ENCODE data around the gene FBXO36.

FBXO36 gene

DNA sequence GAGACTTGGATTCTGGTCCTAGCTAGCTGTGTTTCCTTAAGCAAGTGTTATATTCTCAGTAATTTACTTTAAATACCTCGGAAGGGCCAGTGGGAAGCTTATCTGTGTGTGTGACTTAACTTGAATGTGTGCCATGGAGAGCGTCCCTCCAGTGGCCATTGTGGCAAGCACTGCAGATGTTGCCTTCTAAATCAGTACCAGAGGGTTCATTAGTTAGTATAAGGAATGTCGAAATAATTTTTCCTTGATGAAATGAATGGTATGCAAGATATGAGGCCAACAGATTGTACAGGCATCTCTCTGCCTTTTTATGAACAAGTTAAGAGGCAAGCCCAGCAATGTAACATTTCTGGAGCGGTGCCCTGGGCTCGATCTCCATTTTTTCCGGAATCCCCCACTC lies 52.0 kb downstream of the FBXO36 start:
- no peak for DNase-seq

DNA sequence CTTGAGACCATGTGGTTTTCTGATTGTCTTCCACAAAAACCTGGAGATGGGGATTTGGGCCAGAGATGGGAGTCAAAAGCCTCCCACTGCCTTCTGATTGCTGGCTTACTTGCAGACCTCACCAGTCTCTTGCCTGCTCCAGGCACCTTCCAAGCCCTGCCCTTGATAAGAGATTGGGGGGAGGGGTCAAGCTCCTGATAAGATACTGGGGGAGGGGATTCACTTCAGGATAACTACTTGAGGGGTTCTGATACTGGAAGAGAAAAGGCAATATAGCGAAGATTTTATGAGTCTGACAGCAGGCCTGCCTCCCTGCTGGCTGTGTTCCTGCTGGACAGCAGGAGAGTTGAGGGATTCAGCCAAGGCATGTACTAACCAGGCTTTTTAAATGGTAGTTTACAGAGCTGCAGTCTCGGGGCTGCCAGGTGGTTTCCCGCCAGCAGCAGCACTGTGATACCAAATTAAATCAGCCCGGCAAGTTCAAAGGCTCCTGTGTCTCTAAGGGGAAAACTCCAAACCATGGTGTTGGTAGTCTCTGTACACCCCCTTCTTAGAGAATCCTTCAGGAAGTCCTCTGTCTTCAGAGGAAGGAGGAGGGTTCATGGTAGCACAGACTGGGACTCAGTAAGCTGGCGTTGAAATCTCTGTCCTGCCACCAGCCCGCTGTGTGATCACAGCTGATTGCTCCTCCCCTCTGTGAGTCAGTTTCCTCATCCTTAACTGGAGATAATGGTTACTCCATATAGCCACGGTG lies 58.3 kb downstream of the FBXO36 start:
- no peak for DNase-seq

DNA sequence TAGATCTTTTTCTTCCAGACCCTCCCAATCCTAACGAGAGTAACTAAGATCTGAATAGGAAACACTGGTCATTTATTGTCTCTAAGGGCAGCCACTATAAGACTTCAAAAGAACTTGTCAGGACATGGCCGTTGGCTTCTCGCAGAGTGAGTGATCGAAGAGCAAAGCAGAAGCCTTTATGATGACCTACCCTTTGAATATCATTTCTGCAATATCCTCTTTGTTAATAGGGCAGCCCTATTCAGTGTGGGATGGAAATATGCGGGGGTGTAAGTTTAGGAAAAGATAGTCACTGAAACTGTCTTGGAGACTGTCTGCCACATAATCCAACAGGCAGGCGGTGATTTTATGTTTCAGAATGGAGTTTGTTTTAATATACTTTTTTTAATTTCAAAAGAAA lies 70.9 kb downstream of the FBXO36 start:
- DNase-seq: no peak

DNA sequence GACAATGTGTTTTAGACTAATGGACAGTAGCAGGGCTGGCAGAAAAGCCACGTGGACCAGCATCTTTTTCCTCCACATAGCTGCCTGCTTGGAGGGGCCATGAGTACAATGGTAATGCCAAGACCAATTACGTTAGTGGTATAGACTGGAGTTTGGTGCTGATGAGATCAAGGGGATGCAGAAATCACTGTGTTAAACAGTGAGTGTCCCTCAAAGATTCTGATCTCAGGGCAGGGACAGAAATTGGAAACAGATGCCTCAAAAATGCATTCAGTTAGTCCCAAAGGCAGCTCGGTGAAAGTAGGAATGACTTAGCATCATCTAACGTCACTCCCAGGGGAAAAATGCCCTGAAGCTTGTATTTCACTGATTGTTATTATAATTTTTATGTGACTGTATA lies 74.0 kb downstream of the FBXO36 start:
- no peak for DNase-seq

DNA sequence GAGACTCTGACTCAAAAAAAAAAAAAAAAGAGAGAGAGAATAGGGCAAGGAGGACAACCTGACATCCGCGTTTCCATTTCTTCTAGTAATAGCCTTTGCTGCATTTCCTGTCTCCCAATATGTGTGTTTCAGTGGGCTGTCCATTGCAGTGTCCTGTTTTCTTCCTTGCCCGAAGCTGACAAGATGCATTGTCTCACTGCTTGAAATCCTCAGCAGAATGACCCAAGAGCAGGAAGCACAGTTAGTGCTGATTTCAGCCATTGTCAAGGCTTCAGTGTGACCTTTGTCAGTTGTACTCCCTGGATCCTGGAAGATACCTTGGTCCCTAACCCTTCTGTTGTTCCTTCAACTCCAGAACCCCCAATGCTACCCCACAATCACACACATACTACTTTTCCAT lies 75.3 kb downstream of the FBXO36 start:
- no peak for DNase-seq

DNA sequence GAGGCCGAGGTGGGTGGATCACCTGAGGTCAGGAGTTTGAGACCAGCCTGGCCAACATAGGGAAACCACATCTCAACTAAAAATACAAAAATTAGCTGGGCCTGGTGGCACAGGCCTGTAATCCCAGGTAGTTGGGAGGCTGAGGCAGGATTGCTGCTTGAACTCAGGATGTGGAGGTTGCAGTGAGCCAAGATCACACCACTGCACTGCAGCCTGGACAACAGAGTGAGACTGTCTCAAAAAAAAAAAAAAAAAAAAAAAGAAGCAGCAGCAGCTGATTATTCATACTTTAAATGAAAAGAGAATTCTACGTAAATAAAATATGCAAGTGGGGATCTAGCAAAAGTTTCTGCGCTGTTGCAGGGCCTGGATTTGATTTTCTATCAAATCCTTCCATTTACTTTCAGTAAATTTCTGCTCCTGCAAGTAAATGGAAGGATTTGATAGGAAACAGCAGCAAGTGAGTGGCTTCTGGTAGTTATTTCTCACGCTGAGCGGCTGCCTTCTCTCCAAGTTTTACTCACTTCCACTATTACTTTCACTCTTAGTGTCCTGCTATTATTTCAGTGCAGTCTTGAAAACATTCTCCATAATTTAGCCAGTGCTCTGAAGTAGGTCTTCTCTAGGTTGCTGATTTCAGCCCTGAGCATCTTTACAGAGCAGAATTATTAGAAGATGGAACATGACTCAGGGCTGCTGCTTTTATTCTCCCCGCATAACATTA lies 78.0 kb downstream of the FBXO36 start:
- no peak for DNase-seq

DNA sequence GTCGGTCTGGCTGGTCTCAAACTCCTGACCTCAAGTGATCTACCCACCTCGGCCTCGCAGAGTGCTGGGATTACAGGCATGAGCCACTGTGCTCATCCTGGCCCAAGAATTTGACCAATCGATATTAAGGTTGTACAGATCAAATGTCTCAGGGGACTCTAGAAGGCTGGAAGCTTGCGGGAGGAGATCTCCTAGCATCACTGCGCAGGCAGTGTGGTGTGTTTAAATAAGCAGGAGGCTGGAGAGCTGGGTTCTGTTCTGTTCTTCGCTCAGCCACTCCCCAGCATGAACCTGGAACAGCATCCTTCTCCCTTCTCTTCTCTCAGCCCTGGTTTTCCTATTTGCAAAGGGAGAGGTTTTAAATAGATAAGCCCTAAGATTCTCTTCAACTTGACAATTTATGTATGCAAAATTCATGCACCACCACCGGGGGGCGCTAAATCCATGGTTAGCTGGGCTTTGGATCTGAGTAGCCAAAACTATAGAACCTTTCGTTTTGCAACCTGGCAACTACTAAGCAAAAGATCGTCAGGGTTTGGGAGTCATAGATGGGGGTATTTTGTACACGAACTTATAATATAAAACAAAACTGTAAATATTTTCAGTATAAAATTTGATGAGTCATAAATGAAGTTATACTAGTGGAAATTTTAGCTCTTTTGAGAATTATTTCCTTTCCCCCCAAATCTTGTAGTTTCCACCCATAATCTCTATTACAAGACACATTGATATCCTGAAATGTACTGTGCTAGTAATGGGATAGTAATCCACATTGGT lies 85.8 kb downstream of the FBXO36 start:
- DNase-seq: peak; percentile 12

DNA sequence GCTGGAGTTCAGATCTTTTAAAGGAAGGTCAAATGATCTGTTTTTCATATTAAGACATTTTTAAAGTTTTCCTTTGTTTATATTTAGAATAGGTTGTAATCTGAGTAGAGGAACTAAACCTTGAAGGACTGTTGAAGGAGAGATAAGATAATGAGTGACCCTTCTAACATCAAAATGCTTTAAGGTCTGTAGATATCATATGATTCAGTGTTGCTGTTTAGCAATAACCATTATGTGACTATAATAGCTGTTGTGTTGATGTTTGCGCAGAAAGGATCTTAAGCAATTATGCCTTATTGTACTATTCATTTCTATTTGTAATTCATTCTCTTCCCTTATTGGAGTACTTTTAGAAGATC lies 86.4 kb downstream of the FBXO36 start:
- no peak for DNase-seq

DNA sequence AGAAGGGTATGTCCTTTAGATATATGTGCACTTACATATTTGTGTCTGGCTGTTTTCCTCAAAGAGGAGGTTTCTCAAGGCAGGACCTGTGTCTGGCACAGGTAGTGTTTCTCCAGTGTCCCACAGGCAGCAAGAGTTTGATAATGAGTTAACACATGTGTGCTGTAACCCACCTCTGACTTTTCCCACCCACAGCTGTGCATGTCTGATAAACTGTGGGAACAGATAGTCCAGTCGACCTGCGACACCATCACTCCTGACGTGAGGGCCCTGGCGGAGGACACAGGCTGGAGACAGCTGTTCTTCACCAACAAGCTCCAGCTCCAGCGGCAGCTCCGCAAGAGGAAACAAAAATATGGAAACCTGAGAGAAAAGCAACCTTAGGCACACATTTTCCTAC lies 88.2 kb downstream of the FBXO36 start:
- DNase-seq: no peak

DNA sequence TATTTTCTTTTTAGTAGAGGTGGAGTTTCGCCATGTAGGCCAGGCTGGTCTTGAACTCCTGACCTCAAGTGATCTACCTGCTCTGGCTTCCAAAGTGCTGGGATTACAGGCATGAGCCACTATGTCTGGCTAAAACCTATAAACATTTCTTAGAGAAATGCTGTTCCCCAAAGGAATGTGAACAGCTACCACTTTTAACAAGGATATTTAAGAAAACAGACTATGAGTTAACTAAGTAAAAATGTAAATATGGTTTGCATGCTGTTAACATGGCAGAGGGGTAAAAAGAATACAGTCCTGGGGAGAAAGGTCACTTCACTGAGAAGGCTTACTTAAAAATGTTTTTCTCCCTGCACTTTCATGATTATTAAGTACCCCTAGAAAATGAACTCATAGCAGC lies 89.3 kb downstream of the FBXO36 start:
- DNase-seq: no peak

DNA sequence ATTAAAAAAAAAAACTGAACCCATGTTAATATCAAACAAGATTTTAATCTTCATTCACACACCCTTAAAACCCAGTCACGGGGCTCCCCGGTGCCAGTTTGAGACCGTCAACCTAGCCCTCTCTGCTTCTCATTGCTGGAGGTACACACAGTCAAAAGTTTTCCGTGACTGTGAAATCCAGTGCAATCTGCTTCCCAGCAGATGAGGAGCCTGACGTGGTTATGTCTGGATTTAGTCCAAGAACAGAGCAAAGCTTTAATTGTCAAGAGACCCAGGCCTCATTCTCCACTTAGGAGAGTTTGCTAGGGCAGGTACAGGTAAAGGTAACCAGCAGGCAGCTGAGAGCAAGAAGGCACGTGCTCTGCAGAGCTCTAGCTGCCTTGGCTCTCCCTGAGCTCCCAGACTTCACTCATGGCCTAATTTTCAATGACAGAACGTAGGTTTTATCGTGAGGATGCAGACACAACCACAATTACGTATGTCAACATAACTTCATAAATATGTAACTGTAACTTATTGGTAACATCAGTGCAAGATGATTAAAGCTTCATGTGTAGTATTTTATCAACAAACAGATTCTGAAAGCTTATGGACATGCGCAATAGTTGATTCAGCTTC lies 90.1 kb downstream of the FBXO36 start:
- no peak for DNase-seq

DNA sequence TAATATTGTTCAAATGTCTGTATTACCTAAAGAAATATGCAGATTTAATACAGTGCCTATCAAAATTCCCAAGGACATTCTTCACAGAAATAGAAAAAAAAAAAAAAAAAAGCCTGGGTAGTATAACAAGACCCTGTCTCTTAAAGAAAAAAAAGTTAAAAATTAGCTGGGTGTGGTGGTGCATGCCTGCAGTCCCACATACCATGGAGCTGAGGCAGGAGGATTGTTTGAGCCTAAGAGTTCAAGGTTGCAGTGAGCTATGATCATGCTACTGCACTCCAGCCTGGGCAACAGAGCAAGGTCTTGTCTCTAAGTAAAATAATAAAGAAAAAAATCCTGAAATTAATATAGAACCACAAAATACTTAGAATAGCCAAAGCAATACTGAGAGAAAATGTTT lies 94.5 kb downstream of the FBXO36 start:
- DNase-seq: no peak

DNA sequence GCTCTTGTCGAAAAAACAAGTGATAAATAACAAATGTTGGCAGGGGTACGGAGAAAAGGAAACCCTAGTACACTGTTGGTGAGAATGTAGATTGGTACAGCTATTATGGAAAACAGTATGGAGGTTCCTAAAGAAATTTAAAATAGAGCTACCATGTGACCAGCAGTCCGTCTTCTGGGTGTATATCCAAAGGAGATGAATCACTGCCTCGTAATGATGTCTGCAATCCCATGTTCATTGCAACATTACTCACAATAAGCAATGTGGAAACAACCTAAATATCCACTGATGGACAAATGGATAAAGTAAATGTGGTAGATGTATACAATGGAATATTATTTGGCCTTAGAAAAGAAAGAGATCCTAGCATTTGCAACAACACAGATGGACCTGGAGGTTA lies 95.8 kb downstream of the FBXO36 start:
- DNase-seq: no peak

DNA sequence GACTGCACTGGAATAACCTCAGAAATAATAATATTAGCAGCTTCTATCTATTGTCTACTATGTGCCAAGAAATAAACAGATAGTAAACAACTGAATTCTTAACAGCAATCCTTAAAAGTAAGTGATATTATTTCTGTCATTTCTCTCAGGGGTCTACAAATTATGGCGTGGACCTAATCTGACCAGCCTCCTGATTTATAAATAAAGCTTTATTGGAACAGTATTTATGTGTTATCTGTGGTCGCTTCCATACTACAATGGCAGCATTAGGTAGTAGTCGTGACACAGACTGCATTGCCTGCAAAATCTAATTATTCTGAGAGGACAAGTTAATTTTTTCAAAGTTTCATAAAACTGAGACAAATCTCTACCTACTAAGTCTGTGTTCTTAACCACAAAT lies 97.4 kb downstream of the FBXO36 start:
- DNase-seq: no peak

DNA sequence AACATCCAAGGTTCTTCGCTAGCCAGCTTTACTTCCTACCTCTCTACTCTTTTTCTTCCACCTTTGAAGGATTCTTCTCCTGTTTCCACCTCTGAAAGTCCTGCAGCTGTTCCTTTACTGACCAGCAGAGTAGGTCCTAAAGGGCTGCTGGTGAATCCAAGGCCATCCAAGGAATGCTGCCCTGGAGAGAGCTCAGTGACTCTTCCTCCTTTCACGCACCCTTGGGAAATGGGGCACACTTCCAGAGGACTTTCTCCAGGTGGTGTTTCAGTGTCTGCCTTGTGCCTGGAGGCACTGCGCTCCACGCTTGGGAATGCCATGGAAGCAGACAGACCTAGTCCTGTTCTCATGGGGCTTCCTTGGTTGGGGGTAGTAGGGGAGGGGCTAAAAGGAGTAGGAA lies 101.0 kb downstream of the FBXO36 start:
- no peak for DNase-seq

DNA sequence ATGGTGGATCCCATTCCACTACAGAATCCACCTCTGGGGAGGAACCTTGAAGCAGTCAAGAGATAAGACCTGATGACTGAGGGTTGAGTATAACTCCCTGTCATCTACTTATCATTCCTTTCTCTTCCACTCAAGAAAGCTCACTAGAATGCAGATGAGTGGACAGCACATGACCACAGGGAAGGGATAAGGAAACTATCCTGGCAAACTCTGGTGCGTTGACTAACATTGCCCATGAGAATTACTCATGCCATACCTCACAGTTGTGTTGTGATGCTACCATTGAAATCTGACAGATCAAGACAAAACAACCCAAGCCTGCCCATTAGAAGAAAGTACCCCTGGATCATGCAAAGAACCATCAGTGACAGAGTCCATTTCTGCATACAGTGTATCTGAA lies 119.9 kb downstream of the FBXO36 start:
- DNase-seq: no peak

DNA sequence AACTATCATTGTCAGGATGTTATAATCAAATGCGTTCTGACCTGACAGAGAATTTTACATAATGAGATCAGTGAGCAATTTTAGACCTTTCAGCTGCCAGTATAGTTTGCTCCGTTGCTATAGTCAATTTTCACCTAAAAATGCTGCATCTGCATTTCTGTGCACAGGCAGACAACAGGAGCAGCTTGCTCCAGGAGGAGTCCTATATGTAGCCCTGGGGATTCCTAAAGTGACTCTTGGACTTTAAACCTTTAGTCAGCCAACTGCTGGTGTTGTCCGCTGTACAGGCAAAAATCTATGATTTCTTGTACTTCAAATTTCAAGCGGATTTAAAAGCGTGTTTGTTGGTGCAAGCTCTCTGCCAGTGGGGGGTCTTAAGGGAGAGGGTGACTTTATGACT lies 120.7 kb downstream of the FBXO36 start:
- DNase-seq: no peak

DNA sequence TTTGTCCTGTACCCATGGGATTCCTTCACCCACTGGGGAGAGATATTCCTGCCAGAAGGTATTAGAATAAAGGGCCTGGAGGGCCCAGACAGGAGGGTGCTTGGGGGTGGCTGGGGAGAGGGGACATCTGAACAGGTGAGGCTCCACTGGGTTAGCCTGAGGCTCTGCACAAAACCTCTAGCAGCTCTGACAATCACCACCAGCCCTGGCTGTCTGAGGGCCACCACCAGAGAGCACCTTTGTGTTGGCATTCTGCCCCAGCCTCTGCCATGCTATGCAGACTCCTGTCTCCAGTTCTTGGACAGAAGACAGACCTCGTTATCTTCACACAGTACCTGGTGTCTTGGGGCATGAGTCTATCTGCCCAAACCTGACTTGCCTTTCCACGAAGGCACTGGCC lies 121.2 kb downstream of the FBXO36 start:
- DNase-seq: no peak

DNA sequence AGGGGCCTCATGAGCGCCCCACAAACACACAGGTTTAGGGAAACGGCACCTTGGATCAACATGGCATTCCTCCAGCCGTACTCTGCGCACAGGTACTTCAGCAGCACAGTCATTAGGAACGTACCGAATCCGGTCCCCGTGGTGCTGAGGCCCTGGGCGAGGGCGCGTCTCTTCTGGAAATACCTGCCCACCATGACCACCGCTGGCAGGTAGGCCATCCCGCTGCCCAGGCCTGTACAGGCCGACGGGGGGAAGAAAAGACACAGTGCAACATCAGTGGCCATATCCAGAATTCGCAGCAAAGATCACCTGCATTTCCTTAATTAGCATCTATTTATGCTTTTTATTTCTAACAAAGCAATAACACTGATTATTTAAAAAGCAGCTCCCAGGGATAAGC lies 124.2 kb downstream of the FBXO36 start:
- DNase-seq: no peak

DNA sequence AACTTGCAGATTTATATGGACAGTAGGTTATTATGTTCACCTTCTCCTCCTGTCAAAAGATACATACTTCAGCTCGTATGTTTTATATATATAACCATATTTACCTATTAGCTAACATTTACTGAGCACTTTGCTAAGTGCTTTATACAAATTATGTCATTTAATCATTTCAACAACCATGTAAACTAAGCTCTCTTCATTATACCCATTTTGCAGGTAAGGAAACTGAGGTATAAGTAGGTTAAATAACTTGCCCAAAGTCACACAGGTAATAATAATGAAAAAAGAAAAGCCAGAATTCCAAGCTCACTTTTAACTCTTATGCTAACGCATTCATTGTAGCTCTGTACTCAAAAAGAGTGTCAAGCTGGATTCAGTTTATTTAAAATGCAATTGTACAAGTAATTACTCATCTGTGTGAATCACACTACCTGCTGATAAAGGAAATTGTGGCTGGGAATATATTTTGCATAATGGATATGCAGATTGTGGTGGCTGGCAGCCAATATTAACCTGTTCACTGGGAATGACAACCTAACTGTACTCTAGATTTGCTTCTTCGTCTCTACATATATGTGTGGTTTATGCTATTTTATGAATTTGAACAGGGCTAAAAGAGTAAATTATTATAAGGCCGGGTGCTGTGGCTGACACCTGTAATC lies 125.8 kb downstream of the FBXO36 start:
- no peak for DNase-seq

DNA sequence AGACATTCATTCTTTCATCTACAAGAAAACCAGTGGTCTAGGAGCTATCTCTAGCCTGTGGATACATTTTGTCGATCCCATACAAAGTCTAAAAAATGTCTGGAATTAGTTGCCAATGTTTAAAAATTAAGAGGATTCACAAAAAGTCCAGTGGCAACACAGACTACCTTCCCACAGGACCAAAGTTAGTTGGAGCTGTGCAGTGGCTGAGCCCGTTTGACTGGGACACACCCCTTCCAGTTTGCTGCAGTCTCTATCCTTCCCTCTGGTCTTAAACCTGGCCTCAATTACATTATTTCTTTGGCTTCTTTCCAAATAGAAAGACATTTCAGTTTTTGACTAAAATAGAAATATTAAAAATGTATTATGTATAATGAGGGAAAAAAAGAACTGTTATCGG lies 127.8 kb downstream of the FBXO36 start:
- DNase-seq: no peak

DNA sequence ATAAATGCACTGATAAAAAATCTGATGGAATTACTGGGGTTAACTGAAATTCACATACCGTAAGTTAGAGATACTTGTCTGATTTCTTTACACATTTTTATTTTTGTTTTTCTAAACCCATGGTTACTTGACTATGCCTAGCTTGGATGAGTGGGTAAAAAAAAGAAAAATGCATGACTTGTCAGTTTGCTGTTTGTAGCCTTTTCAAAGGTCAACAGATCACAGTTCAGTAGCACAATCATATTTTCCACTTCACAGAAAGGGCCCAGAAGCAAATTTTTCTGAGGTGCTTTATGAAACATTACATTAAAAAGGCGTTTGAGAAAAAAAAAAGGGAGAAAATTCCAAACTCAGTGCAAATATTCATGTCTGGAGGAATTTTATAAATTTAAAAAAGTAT lies 130.0 kb downstream of the FBXO36 start:
- DNase-seq: no peak

All from NCI-H1417 treated with DMSO at 0.1 percent for 48 hours (cell line).